HUDEP-2 (cell line): ENCODE measurements around the gene LRPAP1.
"Not testable (repeated sequence)": the region's sequence is repeated elsewhere in the genome, so short reads cannot be mapped to it uniquely, and the experiment has no call there.

Experiments
- DNase-seq, 76 experiments: peaks; one replicate each; lab custom pipeline; 2025; ENCODE audit not compliant: unreplicated experiment in 76 of 76; lab: John Stamatoyannopoulos, UW

LRPAP1 gene

GRCh38 chr4:3535812-3536211 is 3.6 kb upstream of the LRPAP1 start:
- not testable (repeated sequence) for DNase-seq

GRCh38 chr4:3533423-3533820 is 1.2 kb upstream of the LRPAP1 start:
- DNase-seq: no peak

GRCh38 chr4:3532751-3533422 is 665 bp upstream of the LRPAP1 start:
- DNase-seq: no peak

- DNase-seq: no peak
These were observed 824 bp downstream of the LRPAP1 start for GRCh38 chr4:3531318-3531878.

GRCh38 chr4:3530663-3531254 is 1.5 kb downstream of the LRPAP1 start:
- no peak for DNase-seq

GRCh38 chr4:3530051-3530450 is 2.2 kb downstream of the LRPAP1 start:
- no peak for DNase-seq

- no peak for DNase-seq
These were observed 2.9 kb downstream of the LRPAP1 start for GRCh38 chr4:3529363-3529762.

GRCh38 chr4:3527914-3528876 is 4.0 kb downstream of the LRPAP1 start:
- DNase-seq: no peak

- DNase-seq: no peak
These were observed 4.9 kb downstream of the LRPAP1 start for GRCh38 chr4:3527101-3527913.

GRCh38 chr4:3526456-3526855 is 5.8 kb downstream of the LRPAP1 start:
- DNase-seq: no peak

- DNase-seq: no peak
These were observed 6.4 kb downstream of the LRPAP1 start for GRCh38 chr4:3525532-3526430.

- DNase-seq: no peak
These were observed 7.3 kb downstream of the LRPAP1 start for GRCh38 chr4:3524920-3525319.

- no peak for DNase-seq
These were observed 7.9 kb downstream of the LRPAP1 start for GRCh38 chr4:3524349-3524748.

GRCh38 chr4:3523628-3524221 is 8.5 kb downstream of the LRPAP1 start:
- DNase-seq: no peak

- DNase-seq: no peak
These were observed 9.0 kb downstream of the LRPAP1 start for GRCh38 chr4:3523146-3523627.

GRCh38 chr4:3522651-3523050 is 9.6 kb downstream of the LRPAP1 start:
- DNase-seq: no peak

GRCh38 chr4:3522326-3522640 is 9.9 kb downstream of the LRPAP1 start:
- no peak for DNase-seq

- no peak for DNase-seq
These were observed 10.4 kb downstream of the LRPAP1 start for GRCh38 chr4:3521621-3522325.
